C4-2B (cell line): Measurements from ENCODE around the gene LRRN2.

Experiments
- H3K27ac ChIP-seq: fragments of 450-650 bp; 2 replicates; pipeline ENCODE4 v1.5.1; 2017
- ZFX ChIP-seq: fragments of 450-650 bp; IDR thresholded peaks from 2 replicates; pipeline ENCODE4 v1.6.1; 2017
- TF ChIP-seq, protein P1 (sequence below): fragments of 450-650 bp; conservative IDR thresholded peaks from 2 replicates; pipeline ENCODE4 v1.5.1; 2017; ENCODE audit warnings: mild to moderate bottlenecking

Gene LRRN2

DNA sequence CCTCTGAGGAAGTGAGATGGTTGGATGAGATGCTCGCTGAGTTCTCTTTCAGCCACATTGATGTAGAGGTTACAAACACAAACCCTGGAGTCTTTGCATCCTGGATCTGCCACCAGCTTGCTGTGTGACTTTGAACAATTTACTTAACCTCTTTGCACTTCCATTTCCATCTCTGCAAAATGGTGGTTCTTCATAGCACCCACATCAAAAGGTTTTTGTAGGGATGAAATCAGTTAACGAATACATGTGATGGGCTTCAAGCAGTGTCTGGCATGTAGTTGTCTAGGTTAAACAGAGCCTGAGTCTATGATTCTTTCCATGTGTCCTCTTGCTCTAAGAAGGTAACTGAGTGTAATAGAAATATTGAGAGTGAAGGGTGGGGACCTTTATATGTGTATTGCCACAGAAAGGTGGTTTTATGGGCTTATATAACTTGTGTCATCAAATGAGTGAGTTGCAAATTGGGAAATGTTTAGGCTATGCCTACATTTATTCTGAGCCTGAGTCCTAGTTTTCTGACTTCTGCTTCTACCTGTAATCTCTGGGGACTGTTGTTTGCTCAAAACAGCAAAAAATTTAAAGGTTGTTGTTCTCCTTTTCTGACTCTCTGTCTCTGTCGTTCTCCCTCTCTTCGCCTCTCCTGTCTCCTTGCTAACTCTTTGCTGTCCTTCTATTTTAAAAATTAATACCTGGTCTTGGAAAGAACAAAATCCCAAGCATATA lies 27.3 kb upstream of the LRRN2 start:
- no peak overlapping the region for H3K27ac ChIP-seq
- TF ChIP-seq ZFX, result no peak
- TF ChIP-seq, protein P1, sequence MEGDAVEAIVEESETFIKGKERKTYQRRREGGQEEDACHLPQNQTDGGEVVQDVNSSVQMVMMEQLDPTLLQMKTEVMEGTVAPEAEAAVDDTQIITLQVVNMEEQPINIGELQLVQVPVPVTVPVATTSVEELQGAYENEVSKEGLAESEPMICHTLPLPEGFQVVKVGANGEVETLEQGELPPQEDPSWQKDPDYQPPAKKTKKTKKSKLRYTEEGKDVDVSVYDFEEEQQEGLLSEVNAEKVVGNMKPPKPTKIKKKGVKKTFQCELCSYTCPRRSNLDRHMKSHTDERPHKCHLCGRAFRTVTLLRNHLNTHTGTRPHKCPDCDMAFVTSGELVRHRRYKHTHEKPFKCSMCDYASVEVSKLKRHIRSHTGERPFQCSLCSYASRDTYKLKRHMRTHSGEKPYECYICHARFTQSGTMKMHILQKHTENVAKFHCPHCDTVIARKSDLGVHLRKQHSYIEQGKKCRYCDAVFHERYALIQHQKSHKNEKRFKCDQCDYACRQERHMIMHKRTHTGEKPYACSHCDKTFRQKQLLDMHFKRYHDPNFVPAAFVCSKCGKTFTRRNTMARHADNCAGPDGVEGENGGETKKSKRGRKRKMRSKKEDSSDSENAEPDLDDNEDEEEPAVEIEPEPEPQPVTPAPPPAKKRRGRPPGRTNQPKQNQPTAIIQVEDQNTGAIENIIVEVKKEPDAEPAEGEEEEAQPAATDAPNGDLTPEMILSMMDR, result no peak

DNA sequence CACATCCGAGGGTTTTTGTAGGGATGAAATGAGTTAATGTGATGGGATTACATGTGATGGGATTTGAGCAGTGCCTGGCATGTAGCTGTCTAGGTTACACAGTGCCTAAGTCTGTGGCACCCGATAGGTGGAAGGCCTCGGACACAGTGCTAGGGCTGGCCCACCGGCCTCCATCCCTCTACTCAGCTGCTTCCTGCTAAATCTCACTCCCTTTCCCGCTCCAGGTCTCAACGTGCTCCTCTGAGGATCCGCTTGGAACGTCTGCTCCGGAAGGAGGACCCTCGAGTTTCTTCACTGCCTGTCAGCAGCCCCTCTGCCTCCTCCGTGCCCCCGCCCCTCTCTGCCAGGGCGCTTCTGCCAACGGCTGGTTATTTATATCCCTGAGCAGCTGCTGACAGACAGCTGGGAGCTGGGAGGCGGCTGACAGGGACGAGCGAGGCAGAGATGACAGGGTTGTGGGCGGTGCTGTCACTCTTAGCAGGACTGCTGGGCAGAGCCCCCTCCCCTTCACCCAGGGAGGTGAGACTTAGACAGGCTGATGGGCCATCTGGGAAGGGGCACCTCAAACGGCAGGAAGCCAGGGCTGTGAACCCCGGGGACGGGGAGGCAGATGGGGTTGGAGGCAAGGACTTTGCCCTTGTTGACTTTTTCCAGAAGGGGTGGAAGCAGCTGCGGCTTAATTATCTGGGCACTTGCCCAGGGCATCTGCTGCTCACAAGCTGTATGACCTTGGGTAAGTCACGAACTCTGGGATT lies 26.6 kb upstream of the LRRN2 start:
- TF ChIP-seq, protein P1, result no peak
- TF ChIP-seq ZFX, result no peak
- H3K27ac ChIP-seq, result no peak overlapping the region

DNA sequence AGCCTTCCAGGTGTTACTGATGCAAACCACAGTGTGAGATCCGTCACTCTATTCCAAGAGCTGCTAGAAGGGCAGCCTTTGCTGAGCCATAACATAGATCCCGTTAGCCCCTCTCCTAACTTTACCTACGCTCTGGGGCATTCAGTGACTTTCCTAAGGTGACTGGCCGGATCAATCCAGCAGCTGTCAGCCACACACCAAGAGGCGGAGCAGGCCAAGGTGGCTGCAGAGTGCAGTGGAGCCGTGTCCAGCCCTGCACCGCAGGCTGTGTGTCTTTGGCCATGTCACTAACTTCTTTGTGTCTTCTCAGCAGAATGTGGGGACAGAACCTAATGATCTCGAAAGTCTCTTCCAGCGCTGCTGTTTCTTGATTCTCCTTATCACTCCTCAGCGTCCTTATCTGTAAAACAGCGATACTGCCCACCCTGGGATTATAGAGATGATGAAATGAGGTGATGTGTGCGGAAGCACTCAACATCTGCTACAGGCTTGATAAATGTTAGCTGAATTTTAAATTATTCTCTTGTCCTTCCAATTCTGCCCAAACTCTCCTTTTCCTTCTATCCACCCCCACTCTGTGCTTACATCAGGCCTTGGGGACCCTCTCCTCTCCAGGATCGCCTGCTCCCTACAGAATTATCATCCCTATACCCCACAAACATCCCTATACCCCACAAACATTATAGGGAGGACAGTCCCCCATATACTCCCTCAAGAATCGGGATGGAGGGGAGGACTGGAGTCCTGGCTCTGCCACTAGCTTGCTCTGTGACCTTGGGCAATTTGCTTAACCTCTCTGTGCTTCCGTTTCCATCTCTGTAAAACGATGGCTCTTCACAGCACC lies 25.8 kb upstream of the LRRN2 start:
- no peak for TF ChIP-seq ZFX
- TF ChIP-seq, protein P1, result no peak
- H3K27ac ChIP-seq, result no peak overlapping the region

DNA sequence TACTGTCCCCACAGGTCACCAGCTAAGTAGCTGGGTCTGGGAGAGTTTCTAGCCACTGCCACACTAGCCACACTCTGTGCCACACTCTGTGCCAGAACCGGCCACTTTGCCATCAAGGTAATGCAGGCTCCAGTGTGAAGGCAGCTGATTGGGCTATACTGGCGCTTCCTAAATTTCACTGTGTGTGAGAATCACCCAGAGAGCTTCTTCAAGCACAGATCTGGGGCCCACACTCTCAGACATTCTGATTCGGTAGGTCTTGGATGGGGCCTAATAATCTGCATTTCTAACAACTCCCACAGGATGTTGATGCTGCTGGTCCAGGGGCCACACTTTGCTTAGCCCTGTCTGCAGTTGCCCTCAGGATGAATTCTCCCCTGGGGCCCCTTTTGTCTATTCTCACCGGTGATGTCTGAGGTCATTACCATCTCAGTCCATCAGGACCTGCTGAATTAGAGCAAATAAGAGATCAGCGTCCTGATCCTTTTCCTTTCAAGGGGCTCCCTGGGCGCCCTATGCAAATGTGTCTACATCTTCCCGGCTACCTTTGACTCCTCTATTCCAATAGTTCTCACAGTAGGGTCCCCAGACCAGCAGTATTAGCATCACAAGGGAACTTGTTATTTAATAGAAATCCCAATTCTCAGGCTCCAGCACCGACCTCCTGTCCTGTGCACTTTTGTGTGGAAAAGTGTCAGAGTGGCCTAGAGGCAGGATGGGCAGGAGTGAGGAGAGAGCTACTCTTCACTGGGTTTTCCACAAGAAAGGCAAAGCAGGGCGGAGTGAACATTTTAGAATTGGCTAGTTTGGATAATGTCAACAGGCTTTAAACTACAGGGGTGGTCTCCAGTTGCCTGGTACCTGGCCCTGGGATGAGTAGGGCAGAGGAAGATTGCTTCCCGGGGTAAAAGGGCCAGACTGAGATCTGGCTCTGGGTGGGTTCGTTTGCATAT lies 24.7 kb upstream of the LRRN2 start:
- no peak for TF ChIP-seq ZFX
- TF ChIP-seq, protein P1, result no peak
- no peak overlapping the region for H3K27ac ChIP-seq

DNA sequence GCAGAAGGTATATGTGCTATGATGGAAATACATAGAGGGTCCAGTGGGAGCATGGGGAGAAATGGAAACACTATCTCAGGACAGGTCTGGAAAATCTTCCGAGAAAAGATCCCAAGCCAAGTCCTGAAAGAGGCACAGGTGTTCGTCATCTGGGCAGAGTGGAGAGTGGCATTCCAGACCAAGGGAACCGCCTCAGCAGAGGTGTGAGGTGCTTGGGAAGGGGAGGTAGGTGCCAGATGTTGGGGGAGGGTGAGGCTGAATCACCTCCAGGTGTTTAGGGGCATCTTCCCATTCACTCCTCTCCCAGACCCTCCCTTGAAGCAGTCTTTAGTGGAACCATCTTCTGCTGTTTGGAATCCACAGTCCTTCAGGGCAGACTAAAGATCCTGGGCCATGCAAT lies 23.5 kb upstream of the LRRN2 start:
- no peak for TF ChIP-seq ZFX
- TF ChIP-seq, protein P1, result no peak
- H3K27ac ChIP-seq, result no peak overlapping the region

DNA sequence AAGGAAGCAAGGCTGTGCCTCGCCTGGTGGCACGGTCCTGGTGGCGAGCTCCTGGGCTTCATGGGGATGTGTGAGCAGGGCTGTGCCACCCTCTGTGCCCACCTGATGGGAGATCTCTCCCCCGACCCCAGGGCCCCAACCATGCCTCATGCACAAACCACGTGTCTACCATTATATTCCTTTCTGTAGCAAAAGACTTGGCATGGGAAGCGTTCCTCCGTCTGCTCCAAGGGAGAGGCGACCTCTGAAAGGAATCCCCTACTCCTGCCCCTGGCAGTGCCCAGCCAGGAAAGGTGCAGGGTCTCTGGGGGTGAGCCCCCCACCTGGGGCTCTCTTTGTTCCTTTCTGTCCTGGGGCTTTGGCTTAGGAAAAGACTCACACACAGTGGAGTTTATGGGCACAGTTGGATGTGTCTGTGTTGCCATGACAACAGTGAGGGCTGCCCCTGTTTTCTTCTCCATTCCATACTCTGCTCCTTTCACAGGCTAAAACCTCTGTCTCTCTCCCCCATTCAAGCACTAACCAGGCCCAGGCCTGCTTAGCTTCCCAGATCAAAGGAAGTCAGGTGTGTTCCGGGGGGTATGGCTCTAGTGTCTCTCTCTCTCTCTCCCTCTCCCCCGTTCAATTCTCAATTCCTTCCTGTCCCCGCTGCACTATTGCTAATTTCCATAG lies 21.4 kb upstream of the LRRN2 start:
- no peak overlapping the region for H3K27ac ChIP-seq
- TF ChIP-seq, protein P1, result no peak
- no peak for TF ChIP-seq ZFX
